22Rv1 (cell line): ENCODE results near the gene PPM1M.

Source experiments
- ZFX ChIP-seq: fragments of 450-650 bp; IDR thresholded peaks from 2 replicates; pipeline ENCODE4 v1.6.1; 2017; ENCODE audit warnings: antibody characterized with exemption, borderline replicate concordance
- TF ChIP-seq, protein P1 (sequence below): fragments of 450-650 bp; IDR thresholded peaks from 2 replicates; pipeline ENCODE4 v1.5.1; 2017; ENCODE audit warnings: mild to moderate bottlenecking

DNA sequence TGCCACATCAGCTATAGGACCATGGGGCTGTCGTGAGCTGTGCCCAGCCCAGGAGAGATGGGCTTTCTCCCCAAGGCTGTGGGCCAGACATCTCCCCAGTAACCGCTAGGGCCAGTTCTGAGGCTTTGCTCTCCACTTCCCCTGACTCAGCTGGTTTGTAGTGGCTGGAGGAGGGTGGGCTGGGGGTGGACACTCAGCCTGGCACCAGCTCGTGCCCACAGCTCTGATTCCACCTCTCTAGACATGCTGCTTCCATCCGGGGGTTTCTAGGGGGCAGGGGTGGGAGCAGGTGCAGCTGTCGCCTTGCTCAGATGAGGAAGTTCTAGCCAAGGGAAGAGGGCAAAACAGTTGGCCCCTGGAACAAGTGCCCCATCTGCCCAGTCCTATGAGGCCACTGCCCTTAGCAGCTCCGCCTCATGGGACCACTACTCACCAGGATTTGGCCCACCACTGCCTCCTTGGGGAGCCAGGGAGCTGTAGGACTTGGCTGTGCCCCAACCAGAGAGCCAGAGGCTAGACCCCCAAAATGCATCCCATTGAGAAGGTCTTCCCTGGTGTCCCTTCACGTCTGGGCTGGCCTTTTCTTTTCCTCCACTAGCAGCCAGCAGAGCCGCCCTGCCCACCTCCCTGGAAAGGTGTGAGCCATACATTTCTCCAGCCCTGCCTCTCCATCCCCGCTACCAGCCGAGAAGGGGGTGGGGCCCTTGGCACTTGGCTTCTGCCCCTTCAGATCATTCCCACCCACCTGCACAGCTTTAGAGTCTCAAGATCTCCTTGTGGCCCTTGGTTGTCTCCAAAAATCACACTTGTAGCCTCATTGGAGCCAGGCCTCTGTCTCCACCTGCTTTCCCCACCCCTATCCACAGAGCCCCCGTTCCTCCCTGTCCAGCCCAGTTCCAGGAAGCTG, 51.9 kb downstream of the PPM1M start:
- TF ChIP-seq, protein P1, sequence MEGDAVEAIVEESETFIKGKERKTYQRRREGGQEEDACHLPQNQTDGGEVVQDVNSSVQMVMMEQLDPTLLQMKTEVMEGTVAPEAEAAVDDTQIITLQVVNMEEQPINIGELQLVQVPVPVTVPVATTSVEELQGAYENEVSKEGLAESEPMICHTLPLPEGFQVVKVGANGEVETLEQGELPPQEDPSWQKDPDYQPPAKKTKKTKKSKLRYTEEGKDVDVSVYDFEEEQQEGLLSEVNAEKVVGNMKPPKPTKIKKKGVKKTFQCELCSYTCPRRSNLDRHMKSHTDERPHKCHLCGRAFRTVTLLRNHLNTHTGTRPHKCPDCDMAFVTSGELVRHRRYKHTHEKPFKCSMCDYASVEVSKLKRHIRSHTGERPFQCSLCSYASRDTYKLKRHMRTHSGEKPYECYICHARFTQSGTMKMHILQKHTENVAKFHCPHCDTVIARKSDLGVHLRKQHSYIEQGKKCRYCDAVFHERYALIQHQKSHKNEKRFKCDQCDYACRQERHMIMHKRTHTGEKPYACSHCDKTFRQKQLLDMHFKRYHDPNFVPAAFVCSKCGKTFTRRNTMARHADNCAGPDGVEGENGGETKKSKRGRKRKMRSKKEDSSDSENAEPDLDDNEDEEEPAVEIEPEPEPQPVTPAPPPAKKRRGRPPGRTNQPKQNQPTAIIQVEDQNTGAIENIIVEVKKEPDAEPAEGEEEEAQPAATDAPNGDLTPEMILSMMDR, result no peak
- no peak for TF ChIP-seq ZFX
